HEK293 (cell line): ENCODE data around the gene PRR35.

ENCODE experiments used
- CTCF ChIA-PET: fragments of 350-600 bp; formaldehyde crosslinking; extraction: SDS; loops from one replicate; lab custom pipeline; 2021; ENCODE audit warnings: antibody characterized with exemption; lab: Yijun Ruan, JAX
- POLR2A ChIA-PET: fragments of 300-600 bp; formaldehyde crosslinking; extraction: SDS; loops from one replicate; lab custom pipeline; 2020; ENCODE audit warnings: antibody characterized with exemption, inconsistent platforms; lab: Yijun Ruan, JAX
- H3K27ac ChIP-seq: fragments of 200-500 bp; sonication (Bioruptor generic); 2 replicates; pipeline ENCODE4 v1.5.1; 2014; ENCODE audit warnings: low read depth, low read length, control low read depth, inconsistent platforms; ENCODE audit errors: extremely low read depth
- H3K36me3 ChIP-seq, 2 experiments: fragments of 200-500 bp in 1 of 2; sonication (Bioruptor generic) in 1 of 2; 1 replicate in 1 of 2; 2 replicates in 1 of 2; pipeline ENCODE4 v1.5.1; 2014 to 2017; ENCODE audit warnings: inconsistent platforms in 2 of 2, low read length in 2 of 2; ENCODE audit not compliant: control insufficient read depth in 2 of 2, insufficient read depth in 1 of 2
- H3K4me1 ChIP-seq: fragments of 200-500 bp; sonication (Bioruptor generic); 2 replicates; pipeline ENCODE4 v1.5.1; 2014; ENCODE audit warnings: mild to moderate bottlenecking, low read length, inconsistent platforms; ENCODE audit not compliant: control insufficient read depth, insufficient read depth
- H3K4me3 ChIP-seq: 2 replicates; pipeline ENCODE4 v1.5.1; 2011; ENCODE audit warnings: low read depth, mild to moderate bottlenecking, control low read depth, low read length, moderate library complexity
- H3K9me3 ChIP-seq: fragments of 200-500 bp; sonication (Bioruptor generic); 2 replicates; pipeline ENCODE4 v1.5.1; 2014; ENCODE audit warnings: low read depth, low read length, inconsistent platforms; ENCODE audit not compliant: control insufficient read depth, insufficient read depth
- GLI4 ChIP-seq: fragments of 450-650 bp; formaldehyde crosslinking; IDR thresholded peaks from 2 replicates; pipeline ENCODE4 v1.5.1; 2016; ENCODE audit warnings: missing biosample characterization, missing genetic modification characterization
- GLIS1 ChIP-seq: fragments of 450-650 bp; formaldehyde crosslinking; IDR thresholded peaks from 2 replicates; pipeline ENCODE4 v1.5.1; 2016; ENCODE audit warnings: missing biosample characterization, missing genetic modification characterization
- IKZF3 ChIP-seq: fragments of 450-650 bp; IDR thresholded peaks from 2 replicates; pipeline ENCODE4 v1.5.0; 2018; ENCODE audit warnings: missing biosample characterization, mild to moderate bottlenecking, missing genetic modification characterization, moderate library complexity
- OSR2 ChIP-seq: fragments of 450-650 bp; formaldehyde crosslinking; IDR thresholded peaks from 2 replicates; pipeline ENCODE4 v1.5.1; 2016; ENCODE audit warnings: missing biosample characterization, missing genetic modification characterization
- YY1 ChIP-seq: fragments of 450-650 bp; formaldehyde crosslinking; IDR thresholded peaks from 2 replicates; pipeline ENCODE4 v1.5.1; 2018; ENCODE audit warnings: missing biosample characterization, missing genetic modification characterization
- ZFHX2 ChIP-seq: fragments of 450-650 bp; formaldehyde crosslinking; conservative IDR thresholded peaks from 2 replicates; pipeline ENCODE4 v1.5.1; 2016; ENCODE audit warnings: missing biosample characterization, missing genetic modification characterization
- ZNF138 ChIP-seq: fragments of 450-650 bp; formaldehyde crosslinking; IDR thresholded peaks from 2 replicates; pipeline ENCODE4 v1.5.1; 2016; ENCODE audit warnings: missing biosample characterization, missing genetic modification characterization, borderline replicate concordance
- ZNF16 ChIP-seq: fragments of 450-650 bp; formaldehyde crosslinking; IDR thresholded peaks from 2 replicates; pipeline ENCODE4 v1.5.1; 2016; ENCODE audit warnings: low read depth, missing biosample characterization, missing genetic modification characterization
- ZNF2 ChIP-seq: fragments of 450-650 bp; formaldehyde crosslinking; IDR thresholded peaks from 2 replicates; pipeline ENCODE4 v1.5.1; 2016; ENCODE audit warnings: missing biosample characterization, missing genetic modification characterization
- ZNF223 ChIP-seq: fragments of 450-650 bp; formaldehyde crosslinking; IDR thresholded peaks from 2 replicates; pipeline ENCODE4 v1.5.1; 2016; ENCODE audit warnings: missing biosample characterization, missing genetic modification characterization
- ZNF366 ChIP-seq: fragments of 450-650 bp; formaldehyde crosslinking; conservative IDR thresholded peaks from 2 replicates; pipeline ENCODE4 v1.5.1; 2016; ENCODE audit warnings: missing biosample characterization, missing genetic modification characterization
- ZNF596 ChIP-seq: fragments of 450-650 bp; IDR thresholded peaks from 2 replicates; pipeline ENCODE4 v1.5.0; 2018; ENCODE audit warnings: missing biosample characterization, mild to moderate bottlenecking, missing genetic modification characterization, moderate library complexity
- ZNF610 ChIP-seq: fragments of 450-650 bp; formaldehyde crosslinking; IDR thresholded peaks from 2 replicates; pipeline ENCODE4 v1.5.1; 2016; ENCODE audit warnings: missing biosample characterization, missing genetic modification characterization, borderline replicate concordance
- ZNF670 ChIP-seq: fragments of 450-650 bp; formaldehyde crosslinking; IDR thresholded peaks from 2 replicates; pipeline ENCODE4 v1.5.1; 2016; ENCODE audit warnings: missing biosample characterization, missing genetic modification characterization, low read depth
- ZNF777 ChIP-seq: fragments of 450-650 bp; formaldehyde crosslinking; IDR thresholded peaks from 2 replicates; pipeline ENCODE4 v1.5.1; 2017; ENCODE audit warnings: missing biosample characterization, missing genetic modification characterization, borderline replicate concordance
- ZNF792 ChIP-seq: fragments of 450-650 bp; formaldehyde crosslinking; IDR thresholded peaks from 2 replicates; pipeline ENCODE4 v1.5.1; 2016; ENCODE audit warnings: missing biosample characterization, missing genetic modification characterization
- ZNF830 ChIP-seq: fragments of 450-650 bp; IDR thresholded peaks from 2 replicates; pipeline ENCODE4 v1.5.0; 2018; ENCODE audit warnings: missing biosample characterization, missing genetic modification characterization, low read depth, mild to moderate bottlenecking, moderate library complexity
- ZSCAN16 ChIP-seq: fragments of 450-650 bp; formaldehyde crosslinking; IDR thresholded peaks from 2 replicates; pipeline ENCODE4 v1.5.1; 2016; ENCODE audit warnings: missing biosample characterization, missing genetic modification characterization
- ZSCAN30 ChIP-seq: fragments of 450-650 bp; IDR thresholded peaks from 2 replicates; pipeline ENCODE4 v1.5.1; 2018; ENCODE audit warnings: missing biosample characterization, mild to moderate bottlenecking, missing genetic modification characterization, moderate library complexity
- TF ChIP-seq, protein P1 (sequence below): fragments of 450-650 bp; formaldehyde crosslinking; IDR thresholded peaks from 2 replicates; pipeline ENCODE4 v1.5.1; 2016; ENCODE audit warnings: missing biosample characterization, missing genetic modification characterization
- TF ChIP-seq, protein P2 (sequence below): fragments of 450-650 bp; formaldehyde crosslinking; IDR thresholded peaks from 2 replicates; pipeline ENCODE4 v1.5.1; 2017; ENCODE audit warnings: missing biosample characterization, mild to moderate bottlenecking, missing genetic modification characterization, moderate library complexity
- TF ChIP-seq, protein P3 (sequence below): fragments of 450-650 bp; formaldehyde crosslinking; IDR thresholded peaks from 2 replicates; pipeline ENCODE4 v1.5.1; 2016; ENCODE audit warnings: missing biosample characterization, missing genetic modification characterization
- TF ChIP-seq, protein P4 (sequence below): sonication (generic); formaldehyde crosslinking; IDR thresholded peaks from 2 replicates; pipeline ENCODE4 v1.8.1; 2022; ENCODE audit warnings: mild to moderate bottlenecking, moderate library complexity, missing genetic modification reagents
- TF ChIP-seq, protein P5 (sequence below): fragments of 450-650 bp; formaldehyde crosslinking; IDR thresholded peaks from 2 replicates; pipeline ENCODE4 v1.5.1; 2016; ENCODE audit warnings: missing biosample characterization, missing genetic modification characterization
- TF ChIP-seq, protein P6 (sequence below): fragments of 450-650 bp; formaldehyde crosslinking; IDR thresholded peaks from 2 replicates; pipeline ENCODE4 v1.5.1; 2016; ENCODE audit warnings: missing biosample characterization, missing genetic modification characterization

Gene PRR35

DNA sequence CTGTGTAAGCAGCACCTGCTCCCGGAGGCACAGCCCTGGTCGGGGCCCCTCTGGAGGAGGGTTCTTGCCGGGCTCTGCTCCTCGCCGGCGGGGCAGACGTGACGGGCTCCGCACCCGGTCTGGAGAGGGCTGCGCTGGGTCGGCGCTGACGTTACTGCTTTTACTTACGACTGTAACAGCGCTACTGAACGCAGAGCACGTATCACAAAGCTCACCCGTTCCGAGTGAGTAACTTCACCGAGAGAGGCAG is 28.4 kb downstream of the PRR35 start (continued):
- TF ChIP-seq, protein P1, sequence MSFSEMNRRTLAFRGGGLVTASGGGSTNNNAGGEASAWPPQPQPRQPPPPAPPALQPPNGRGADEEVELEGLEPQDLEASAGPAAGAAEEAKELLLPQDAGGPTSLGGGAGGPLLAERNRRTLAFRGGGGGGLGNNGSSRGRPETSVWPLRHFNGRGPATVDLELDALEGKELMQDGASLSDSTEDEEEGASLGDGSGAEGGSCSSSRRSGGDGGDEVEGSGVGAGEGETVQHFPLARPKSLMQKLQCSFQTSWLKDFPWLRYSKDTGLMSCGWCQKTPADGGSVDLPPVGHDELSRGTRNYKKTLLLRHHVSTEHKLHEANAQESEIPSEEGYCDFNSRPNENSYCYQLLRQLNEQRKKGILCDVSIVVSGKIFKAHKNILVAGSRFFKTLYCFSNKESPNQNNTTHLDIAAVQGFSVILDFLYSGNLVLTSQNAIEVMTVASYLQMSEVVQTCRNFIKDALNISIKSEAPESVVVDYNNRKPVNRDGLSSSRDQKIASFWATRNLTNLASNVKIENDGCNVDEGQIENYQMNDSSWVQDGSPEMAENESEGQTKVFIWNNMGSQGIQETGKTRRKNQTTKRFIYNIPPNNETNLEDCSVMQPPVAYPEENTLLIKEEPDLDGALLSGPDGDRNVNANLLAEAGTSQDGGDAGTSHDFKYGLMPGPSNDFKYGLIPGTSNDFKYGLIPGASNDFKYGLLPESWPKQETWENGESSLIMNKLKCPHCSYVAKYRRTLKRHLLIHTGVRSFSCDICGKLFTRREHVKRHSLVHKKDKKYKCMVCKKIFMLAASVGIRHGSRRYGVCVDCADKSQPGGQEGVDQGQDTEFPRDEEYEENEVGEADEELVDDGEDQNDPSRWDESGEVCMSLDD (tag by site-specific recombination), result no peak
- TF ChIP-seq OSR2 (tag by site-specific recombination) (no peak), GLI4 (no peak), ZNF366 (tag by site-specific recombination) (no peak), ZNF792 (tag by site-specific recombination) (no peak), ZNF16 (no peak), ZSCAN16 (tag by site-specific recombination) (no peak), ZNF223 (tag by site-specific recombination) (no peak)
- TF ChIP-seq, protein P2, sequence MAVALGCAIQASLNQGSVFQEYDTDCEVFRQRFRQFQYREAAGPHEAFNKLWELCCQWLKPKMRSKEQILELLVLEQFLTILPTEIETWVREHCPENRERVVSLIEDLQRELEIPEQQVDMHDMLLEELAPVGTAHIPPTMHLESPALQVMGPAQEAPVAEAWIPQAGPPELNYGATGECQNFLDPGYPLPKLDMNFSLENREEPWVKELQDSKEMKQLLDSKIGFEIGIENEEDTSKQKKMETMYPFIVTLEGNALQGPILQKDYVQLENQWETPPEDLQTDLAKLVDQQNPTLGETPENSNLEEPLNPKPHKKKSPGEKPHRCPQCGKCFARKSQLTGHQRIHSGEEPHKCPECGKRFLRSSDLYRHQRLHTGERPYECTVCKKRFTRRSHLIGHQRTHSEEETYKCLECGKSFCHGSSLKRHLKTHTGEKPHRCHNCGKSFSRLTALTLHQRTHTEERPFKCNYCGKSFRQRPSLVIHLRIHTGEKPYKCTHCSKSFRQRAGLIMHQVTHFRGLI (tag by site-specific recombination), result no peak
- TF ChIP-seq, protein P3, sequence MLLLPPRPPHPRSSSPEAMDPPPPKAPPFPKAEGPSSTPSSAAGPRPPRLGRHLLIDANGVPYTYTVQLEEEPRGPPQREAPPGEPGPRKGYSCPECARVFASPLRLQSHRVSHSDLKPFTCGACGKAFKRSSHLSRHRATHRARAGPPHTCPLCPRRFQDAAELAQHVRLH (tag by site-specific recombination), result no peak

DNA sequence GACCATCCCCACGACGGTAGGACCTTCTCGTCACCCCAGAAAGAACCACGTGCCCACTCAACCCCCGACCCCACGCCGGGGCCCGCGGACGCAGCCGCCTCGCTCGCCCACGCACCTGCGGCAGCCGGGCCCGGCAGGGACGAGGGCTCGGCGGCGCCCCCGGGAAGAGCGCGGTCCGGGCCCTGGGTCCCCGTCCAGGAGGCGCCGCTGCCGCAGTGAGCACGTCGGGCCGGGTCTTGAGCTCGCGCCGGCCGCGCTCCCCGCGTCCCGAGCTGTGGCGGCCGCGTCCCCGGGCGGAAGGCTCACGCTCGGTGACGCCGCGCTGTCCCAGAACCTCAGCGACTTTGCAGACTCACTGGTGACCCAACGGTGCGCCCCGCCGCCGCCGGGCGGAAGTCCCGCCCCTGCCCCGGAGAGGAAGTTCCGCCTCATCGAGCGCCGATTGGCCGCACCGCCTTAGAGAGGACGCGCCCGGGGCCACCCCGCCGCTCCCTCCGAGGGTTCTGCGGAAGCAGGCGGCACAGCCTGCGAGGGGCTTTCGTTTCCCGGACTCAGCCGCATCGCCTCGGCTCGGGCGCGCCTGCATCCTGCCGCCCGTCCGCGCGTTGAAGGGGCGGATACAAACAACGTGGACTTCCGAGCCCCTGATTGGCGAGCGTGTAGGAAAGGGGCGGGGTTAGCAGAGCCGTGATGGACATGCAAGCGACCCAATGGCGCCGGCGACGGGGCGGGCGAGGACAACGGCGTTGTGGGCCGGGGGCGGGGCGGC is 28.9 kb downstream of the PRR35 start:
- Histone ChIP-seq H3K36me3 (no peaks in the 10 kb centered on the region), H3K27ac (peak overlapping the region; percentile 94), H3K4me3 (peak overlapping the region; percentile 84), H3K9me3 (no peaks in the 10 kb centered on the region), H3K4me1 (peaks cover 14% of the 10 kb centered on the region)
- ChIA-PET POLR2A (interaction anchor here (0.6 to 2.2 kb wide), 9 partner anchors 8 to 63 kb away, joined by 3 to 7 read pairs (median 3); partner anchors contain the start of genes CAPN15 and METTL26), CTCF (interaction anchor here (1.0 to 1.2 kb wide), 2 partner anchors 12 to 93 kb away, joined by 4 to 5 read pairs; no protein-coding TSS in a partner anchor)
- TF ChIP-seq ZNF777 (tag by site-specific recombination), result 0 out of 2 replicates have a peak, but pooled peaks have one; percentile 12
- TF ChIP-seq ZNF138, result no peak
- peak; percentile 42; the same call in 1 of the 2 replicates for TF ChIP-seq ZNF596
- TF ChIP-seq ZNF610, result peak; percentile 66; the same call in 1 of the 2 replicates
- TF ChIP-seq ZSCAN30 (tag by site-specific recombination), result 0 out of 2 replicates have a peak, but pooled peaks have one; percentile 26
- no peak for TF ChIP-seq ZNF830 (tag by site-specific recombination)
- peak; percentile 53; the same call in 1 of the 2 replicates for TF ChIP-seq YY1
- TF ChIP-seq ZNF2, result no peak
- TF ChIP-seq IKZF3, result 0 out of 2 replicates have a peak, but pooled peaks have one; percentile 35
- TF ChIP-seq, protein P4, sequence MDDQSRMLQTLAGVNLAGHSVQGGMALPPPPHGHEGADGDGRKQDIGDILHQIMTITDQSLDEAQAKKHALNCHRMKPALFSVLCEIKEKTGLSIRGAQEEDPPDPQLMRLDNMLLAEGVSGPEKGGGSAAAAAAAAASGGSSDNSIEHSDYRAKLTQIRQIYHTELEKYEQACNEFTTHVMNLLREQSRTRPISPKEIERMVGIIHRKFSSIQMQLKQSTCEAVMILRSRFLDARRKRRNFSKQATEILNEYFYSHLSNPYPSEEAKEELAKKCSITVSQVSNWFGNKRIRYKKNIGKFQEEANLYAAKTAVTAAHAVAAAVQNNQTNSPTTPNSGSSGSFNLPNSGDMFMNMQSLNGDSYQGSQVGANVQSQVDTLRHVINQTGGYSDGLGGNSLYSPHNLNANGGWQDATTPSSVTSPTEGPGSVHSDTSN (CRISPR knock-in tag), result 0 out of 2 replicates have a peak, but pooled peaks have one; percentile 68
- TF ChIP-seq GLIS1, result no peak
- TF ChIP-seq ZNF670 (tag by site-specific recombination), result no peak
- TF ChIP-seq, protein P3 (tag by site-specific recombination), result no peak
- peak; percentile 72 for TF ChIP-seq ZFHX2 (tag by site-specific recombination)
- TF ChIP-seq, protein P5, sequence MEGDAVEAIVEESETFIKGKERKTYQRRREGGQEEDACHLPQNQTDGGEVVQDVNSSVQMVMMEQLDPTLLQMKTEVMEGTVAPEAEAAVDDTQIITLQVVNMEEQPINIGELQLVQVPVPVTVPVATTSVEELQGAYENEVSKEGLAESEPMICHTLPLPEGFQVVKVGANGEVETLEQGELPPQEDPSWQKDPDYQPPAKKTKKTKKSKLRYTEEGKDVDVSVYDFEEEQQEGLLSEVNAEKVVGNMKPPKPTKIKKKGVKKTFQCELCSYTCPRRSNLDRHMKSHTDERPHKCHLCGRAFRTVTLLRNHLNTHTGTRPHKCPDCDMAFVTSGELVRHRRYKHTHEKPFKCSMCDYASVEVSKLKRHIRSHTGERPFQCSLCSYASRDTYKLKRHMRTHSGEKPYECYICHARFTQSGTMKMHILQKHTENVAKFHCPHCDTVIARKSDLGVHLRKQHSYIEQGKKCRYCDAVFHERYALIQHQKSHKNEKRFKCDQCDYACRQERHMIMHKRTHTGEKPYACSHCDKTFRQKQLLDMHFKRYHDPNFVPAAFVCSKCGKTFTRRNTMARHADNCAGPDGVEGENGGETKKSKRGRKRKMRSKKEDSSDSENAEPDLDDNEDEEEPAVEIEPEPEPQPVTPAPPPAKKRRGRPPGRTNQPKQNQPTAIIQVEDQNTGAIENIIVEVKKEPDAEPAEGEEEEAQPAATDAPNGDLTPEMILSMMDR (tag by site-specific recombination), result no peak
- TF ChIP-seq, protein P6, sequence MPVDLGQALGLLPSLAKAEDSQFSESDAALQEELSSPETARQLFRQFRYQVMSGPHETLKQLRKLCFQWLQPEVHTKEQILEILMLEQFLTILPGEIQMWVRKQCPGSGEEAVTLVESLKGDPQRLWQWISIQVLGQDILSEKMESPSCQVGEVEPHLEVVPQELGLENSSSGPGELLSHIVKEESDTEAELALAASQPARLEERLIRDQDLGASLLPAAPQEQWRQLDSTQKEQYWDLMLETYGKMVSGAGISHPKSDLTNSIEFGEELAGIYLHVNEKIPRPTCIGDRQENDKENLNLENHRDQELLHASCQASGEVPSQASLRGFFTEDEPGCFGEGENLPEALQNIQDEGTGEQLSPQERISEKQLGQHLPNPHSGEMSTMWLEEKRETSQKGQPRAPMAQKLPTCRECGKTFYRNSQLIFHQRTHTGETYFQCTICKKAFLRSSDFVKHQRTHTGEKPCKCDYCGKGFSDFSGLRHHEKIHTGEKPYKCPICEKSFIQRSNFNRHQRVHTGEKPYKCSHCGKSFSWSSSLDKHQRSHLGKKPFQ (tag by site-specific recombination), result no peak
